HepG2 (cell line): ENCODE measurements around the gene ERC1. TPM values are rescaled to one million over a fixed set of nuclear protein-coding genes. Genes with fewer than 3 reads are reported as not detected.

Source experiments
- ATAC-seq: fragments of 200-7000 bp; cut with Tn5 transposase; 3 replicates; pipeline ENCODE4 v1.9.1; 2020; ENCODE audit warnings: mild to moderate bottlenecking, moderate library complexity
- BruUV-seq: library from RNA; stranded (reverse); fragments of 400-500 nt; replicated peaks from 2 replicates; lab custom pipeline; 2021; lab: Mats Ljungman, UMichigan
- CTCF ChIA-PET: fragments of 300-600 bp; formaldehyde crosslinking; extraction: SDS; loops from one replicate; lab custom pipeline; 2021; ENCODE audit warnings: low total read pairs, inconsistent platforms, low intra/inter-chr PET ratio; lab: Yijun Ruan, JAX
- POLR2A ChIA-PET: fragments of 350-600 bp; sonication (Branson Sonifier 250); formaldehyde crosslinking; loops from one replicate; lab custom pipeline; 2020; ENCODE audit warnings: antibody characterized with exemption, inconsistent platforms; lab: Yijun Ruan, JAX
- DNase-seq: peaks from one replicate; pipeline ENCODE4 v3.0.0-alpha.2; 2015; ENCODE audit warnings: low spot score
- FAIRE-seq: peaks from 3 replicates; lab custom pipeline; 2011; peaks lifted over from hg19 to GRCh38; lab: Jason Lieb, UNC
- H2AFZ ChIP-seq: one replicate; pipeline ENCODE4 v1.6.1; 2011; ENCODE audit warnings: low read length, inconsistent platforms
- H3K27ac ChIP-seq: fragments of 300-600 bp; 3 replicates; pipeline ENCODE4 v1.8.0; 2011; ENCODE audit warnings: mixed run types, mild to moderate bottlenecking, mixed read lengths, low read length, inconsistent platforms; ENCODE audit not compliant: insufficient read depth; ENCODE audit errors: extremely low read length
- H3K27me3 ChIP-seq, 2 experiments: fragments of 200-600 bp in 1 of 2; 2 replicates in 1 of 2; 3 replicates in 1 of 2; pipeline versions ENCODE4 v1.6.0 to v1.8.0; 2011; ENCODE audit warnings: low read length in 2 of 2, mild to moderate bottlenecking in 2 of 2, moderate library complexity in 2 of 2, inconsistent platforms in 1 of 2; ENCODE audit not compliant: insufficient read depth in 2 of 2, control insufficient read depth in 1 of 2
- H3K36me3 ChIP-seq, 2 experiments: fragments of 200-600 bp in 1 of 2; replicated peaks in 1 of 2; 2 replicates in 1 of 2; 3 replicates in 1 of 2; pipeline versions ENCODE4 v1.5.1 to v1.8.0; 2011; ENCODE audit warnings: low read length in 2 of 2, inconsistent platforms in 1 of 2; ENCODE audit not compliant: insufficient read depth in 2 of 2, control insufficient read depth in 1 of 2
- H3K4me1 ChIP-seq: 2 replicates; pipeline ENCODE4 v1.5.1; 2012; ENCODE audit warnings: low read length, inconsistent platforms; ENCODE audit not compliant: insufficient read depth
- H3K4me2 ChIP-seq: 2 replicates; pipeline ENCODE4 v1.6.0; 2011; ENCODE audit warnings: low read depth, low read length, inconsistent platforms
- H3K4me3 ChIP-seq, 3 experiments: fragments of 200-600 bp in 1 of 3; sonication (generic), shearing (Covaris generic) in 1 of 3; replicated peaks in 1 of 3; 2 replicates each; pipeline ENCODE4 v1.5.1; 2011 to 2016; ENCODE audit warnings: low read length in 3 of 3, inconsistent platforms in 2 of 3, low read depth in 2 of 3, mild to moderate bottlenecking in 2 of 3, control low read depth in 1 of 3, mixed read lengths in 1 of 3; ENCODE audit not compliant: insufficient read depth in 1 of 3
- H3K79me2 ChIP-seq: one replicate; pipeline ENCODE4 v1.6.1; 2011; ENCODE audit warnings: low read length, inconsistent platforms; ENCODE audit not compliant: insufficient read depth
- H3K9ac ChIP-seq: 2 replicates; pipeline ENCODE4 v1.6.0; 2011; ENCODE audit warnings: mild to moderate bottlenecking, low read depth, low read length, inconsistent platforms; ENCODE audit not compliant: insufficient read depth
- H3K9me3 ChIP-seq: 2 replicates; pipeline ENCODE4 v1.5.1; 2012; ENCODE audit warnings: mild to moderate bottlenecking, low read length
- H4K20me1 ChIP-seq: 2 replicates; pipeline ENCODE4 v1.6.0; 2011; ENCODE audit warnings: inconsistent platforms, mild to moderate bottlenecking, low read length, moderate library complexity; ENCODE audit not compliant: insufficient read depth
- FIP1L1 ChIP-seq: fragments of 200-400 bp; formaldehyde crosslinking; IDR thresholded peaks from 2 replicates; pipeline ENCODE4 v1.6.1; 2018; ENCODE audit warnings: low read depth, mild to moderate bottlenecking, low read length, moderate library complexity, borderline replicate concordance; ENCODE audit not compliant: insufficient read depth
- HOXA9 ChIP-seq: sonication (generic); formaldehyde crosslinking; IDR thresholded peaks from 2 replicates; pipeline ENCODE4 v1.8.1; 2022; ENCODE audit warnings: missing genetic modification reagents, mild to moderate bottlenecking, moderate library complexity, borderline replicate concordance
- IRX3 ChIP-seq: sonication (generic); formaldehyde crosslinking; IDR thresholded peaks from 2 replicates; pipeline ENCODE4 v1.8.1; 2023; ENCODE audit warnings: mild to moderate bottlenecking, low read depth, missing genetic modification reagents, borderline replicate concordance
- KLF16 ChIP-seq, 2 experiments: sonication (generic) in 1 of 2; formaldehyde crosslinking in 1 of 2; IDR thresholded peaks; 2 replicates each; pipeline versions ENCODE4 v1.6.1 to v1.8.0; 2016 to 2023; ENCODE audit warnings: missing genetic modification reagents in 2 of 2, missing compliant biosample characterization in 1 of 2
- SCMH1 ChIP-seq: sonication (generic); formaldehyde crosslinking; IDR thresholded peaks from 2 replicates; pipeline ENCODE4 v1.9.0; 2021; ENCODE audit warnings: missing genetic modification reagents, mild to moderate bottlenecking, borderline replicate concordance
- SNAPC2 ChIP-seq: sonication (generic); formaldehyde crosslinking; IDR thresholded peaks from 2 replicates; pipeline ENCODE4 v1.8.1; 2022; ENCODE audit warnings: mild to moderate bottlenecking, missing genetic modification reagents
- SRSF1 ChIP-seq: fragments of 200-400 bp; formaldehyde crosslinking; optimal IDR thresholded peaks from 2 replicates; pipeline ENCODE3; 2017; ENCODE audit warnings: mild to moderate bottlenecking, low read depth, low read length, moderate library complexity
- THYN1 ChIP-seq: sonication (generic); formaldehyde crosslinking; IDR thresholded peaks from 2 replicates; pipeline ENCODE4 v1.8.1; 2023; ENCODE audit warnings: low read depth, mild to moderate bottlenecking, moderate library complexity, missing genetic modification reagents, borderline replicate concordance
- ZBTB26 ChIP-seq: IDR thresholded peaks from 2 replicates; pipeline ENCODE4 v1.6.1; 2016; ENCODE audit warnings: missing compliant biosample characterization, missing genetic modification reagents, borderline replicate concordance
- WGBS: methylation state at CpG from one replicate; pipeline ENCODE4 v1.1.6; 2017; ENCODE audit warnings: low lambda C conversion rate; 5-methylcytosine and 5-hydroxymethylcytosine counted together
- in situ Hi-C: cut with HindIII; loops from 2 replicates; pipeline ENCODE4 v1.10.0; 2017; ENCODE audit warnings: low pct_unique_long_range_greater_than_20kb; ENCODE audit not compliant: extremely low pct_ligation_motif_present
- intact Hi-C: fragments of 100-400 bp; cut with micrococcal nuclease; formaldehyde crosslinking; loops from one replicate; pipeline ENCODE4 v1.10.0; 2022; ENCODE audit not compliant: unreplicated experiment
- polyA plus RNA-seq, 8 experiments: library from polyadenylated mRNA; depleted of rRNA in 3 of 8; stranded (reverse) in 7 of 8; unstranded in 1 of 8; fragments of >200 nt; fragmentation: Illumina TruSeq in 4 of 8; extraction: Trizol in 4 of 8; gene quantifications; 2 replicates each; pipeline versions ENCODE4 v1.2.1 to v1.2.3, GENCODE V29; 2011 to 2016; ENCODE audit warnings: low read depth in 4 of 8, missing spikeins in 1 of 8, mixed read lengths in 1 of 8; ENCODE audit not compliant: insufficient read depth in 1 of 8
- total RNA-seq, 5 experiments: library from RNA; depleted of rRNA; stranded (reverse); fragments of >200 nt; fragmentation: Illumina TruSeq; extraction: Trizol; gene quantifications; 2 replicates each; pipeline ENCODE4 v1.2.3, GENCODE V29; 2016; ENCODE audit warnings: low read depth in 1 of 5
- TF ChIP-seq, protein P1 (sequence below): sonication (generic); formaldehyde crosslinking; IDR thresholded peaks from 2 replicates; pipeline ENCODE4 v1.4.0; 2020; ENCODE audit warnings: mild to moderate bottlenecking, missing genetic modification reagents
- TF ChIP-seq, protein P2 (sequence below): sonication (generic); formaldehyde crosslinking; IDR thresholded peaks from 2 replicates; pipeline ENCODE4 v1.4.0; 2020; ENCODE audit warnings: missing genetic modification reagents, mild to moderate bottlenecking, borderline replicate concordance

The ERC1 gene
- total and polyA plus RNA-seq, 2 of the 13 experiments (the other 11 are each of a cell fraction or from before 2014, with no cell fraction given) = 6.1 to 12.4 TPM

GRCh38 chr12:988646-989045, 2.4 kb upstream of the ERC1 start:
- peaks cover 20% of the 10 kb centered on the region for H3K79me2 ChIP-seq
- H3K27me3 ChIP-seq = no peaks in the 10 kb centered on the region; a peak in 1 of 5 replicates
- H3K9me3 ChIP-seq = no peaks in the 10 kb centered on the region
- H3K36me3 ChIP-seq = no peaks in the 10 kb centered on the region
- no peak overlapping the region for H3K4me3 ChIP-seq
- intact Hi-C loops (no loop called here), in situ Hi-C loops (no loop called here)
- ATAC-seq (no peak), FAIRE-seq (peak; percentile 4), DNase-seq (no peak)
- H4K20me1 ChIP-seq = no peaks in the 10 kb centered on the region
- no peak overlapping the region for H2AFZ ChIP-seq
- ChIA-PET CTCF (no interaction called here), POLR2A (interaction anchor here (1.0 kb wide), 1 partner anchor 40 kb away, joined by 3 read pairs; the partner anchor contains the start of gene RAD52)
- no peak overlapping the region for H3K27ac ChIP-seq
- 83% methylated on average over 4 of the region's 4 CpGs for WGBS
- no TSS peak for BruUV-seq
- peak overlapping the region; percentile 94; the same call in 1 of the 2 replicates for H3K4me2 ChIP-seq
- peaks cover 33% of the 10 kb centered on the region for H3K4me1 ChIP-seq
- 0 out of 2 replicates have a peak overlapping the region, but pooled peaks have one; percentile 91 for H3K9ac ChIP-seq
- TF ChIP-seq IRX3 (no peak), SRSF1 (no peak), HOXA9 (CRISPR knock-in tag) (no peak), ZBTB26 (CRISPR knock-in tag) (no peak)
- TF ChIP-seq, protein P1, sequence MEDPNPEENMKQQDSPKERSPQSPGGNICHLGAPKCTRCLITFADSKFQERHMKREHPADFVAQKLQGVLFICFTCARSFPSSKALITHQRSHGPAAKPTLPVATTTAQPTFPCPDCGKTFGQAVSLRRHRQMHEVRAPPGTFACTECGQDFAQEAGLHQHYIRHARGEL (CRISPR knock-in tag) = no peak

DNA sequence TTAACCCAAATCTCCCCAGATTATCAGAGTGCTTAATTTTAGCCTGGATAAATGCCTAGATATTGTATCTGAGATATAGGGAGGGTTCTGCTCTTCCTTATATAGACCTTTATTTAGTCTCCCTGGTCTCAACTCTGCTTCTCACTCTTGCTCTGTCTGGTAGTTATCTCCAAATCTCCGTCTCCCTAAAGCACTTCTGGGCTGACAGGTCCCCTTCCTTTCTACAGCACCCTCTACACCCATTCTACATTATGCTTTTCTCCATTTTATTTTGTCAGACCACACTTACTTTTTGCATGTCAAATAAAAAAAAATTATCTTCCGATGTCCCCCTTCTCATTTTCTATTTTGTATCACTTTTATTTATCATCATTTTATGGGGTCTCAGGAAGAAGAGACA, 2.0 kb upstream of the ERC1 start:
- WGBS = 94% methylated on average over 2 of the region's 2 CpGs
- no peak overlapping the region for H2AFZ ChIP-seq
- DNase-seq = no peak
- in situ Hi-C loops = no loop called here
- H3K79me2 ChIP-seq = peaks cover 23% of the 10 kb centered on the region
- no peak for TF ChIP-seq KLF16 (CRISPR knock-in tag; IDR thresholded peaks at IDR 0.05)
- no peak for TF ChIP-seq FIP1L1
- TF ChIP-seq SCMH1 (CRISPR knock-in tag) = no peak
- no peak for TF ChIP-seq SNAPC2 (CRISPR knock-in tag)
- TF ChIP-seq, protein P2, sequence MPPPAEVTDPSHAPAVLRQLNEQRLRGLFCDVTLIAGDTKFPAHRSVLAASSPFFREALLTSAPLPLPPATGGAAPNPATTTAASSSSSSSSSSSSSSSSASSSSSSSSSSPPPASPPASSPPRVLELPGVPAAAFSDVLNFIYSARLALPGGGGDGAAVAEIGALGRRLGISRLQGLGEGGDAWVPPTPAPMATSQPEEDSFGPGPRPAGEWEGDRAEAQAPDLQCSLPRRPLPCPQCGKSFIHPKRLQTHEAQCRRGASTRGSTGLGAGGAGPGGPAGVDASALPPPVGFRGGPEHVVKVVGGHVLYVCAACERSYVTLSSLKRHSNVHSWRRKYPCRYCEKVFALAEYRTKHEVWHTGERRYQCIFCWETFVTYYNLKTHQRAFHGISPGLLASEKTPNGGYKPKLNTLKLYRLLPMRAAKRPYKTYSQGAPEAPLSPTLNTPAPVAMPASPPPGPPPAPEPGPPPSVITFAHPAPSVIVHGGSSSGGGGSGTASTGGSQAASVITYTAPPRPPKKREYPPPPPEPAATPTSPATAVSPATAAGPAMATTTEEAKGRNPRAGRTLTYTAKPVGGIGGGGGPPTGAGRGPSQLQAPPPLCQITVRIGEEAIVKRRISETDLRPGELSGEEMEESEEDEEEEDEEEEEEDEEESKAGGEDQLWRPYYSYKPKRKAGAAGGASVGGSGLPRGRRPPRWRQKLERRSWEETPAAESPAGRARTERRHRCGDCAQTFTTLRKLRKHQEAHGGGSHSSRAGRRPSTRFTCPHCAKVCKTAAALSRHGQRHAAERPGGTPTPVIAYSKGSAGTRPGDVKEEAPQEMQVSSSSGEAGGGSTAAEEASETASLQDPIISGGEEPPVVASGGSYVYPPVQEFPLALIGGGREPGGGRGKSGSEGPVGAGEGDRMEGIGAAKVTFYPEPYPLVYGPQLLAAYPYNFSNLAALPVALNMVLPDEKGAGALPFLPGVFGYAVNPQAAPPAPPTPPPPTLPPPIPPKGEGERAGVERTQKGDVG (CRISPR knock-in tag) = no peak
- no peak for TF ChIP-seq THYN1 (CRISPR knock-in tag)
- peak overlapping the region; percentile 94; the same call in 1 of the 2 replicates for H3K4me2 ChIP-seq
- H3K27ac ChIP-seq = no peak overlapping the region
- BruUV-seq = no TSS peak
- H3K9ac ChIP-seq = peak overlapping the region; percentile 91
- H3K4me3 ChIP-seq = 0 out of 6 replicates have a peak overlapping the region, but pooled peaks of 1 of the 3 experiments have one; percentile 62
- no peak for FAIRE-seq
- no peaks in the 10 kb centered on the region for H4K20me1 ChIP-seq
- no peaks in the 10 kb centered on the region; a peak in 1 of 5 replicates for H3K27me3 ChIP-seq
- peaks cover 33% of the 10 kb centered on the region for H3K4me1 ChIP-seq
- CTCF ChIA-PET = no interaction called here
- H3K9me3 ChIP-seq = no peaks in the 10 kb centered on the region
- POLR2A ChIA-PET = interaction anchor here (1.0 kb wide), 1 partner anchor 40 kb away, joined by 3 read pairs; the partner anchor contains the start of gene RAD52
- intact Hi-C loops = no loop called here
- ATAC-seq = no peak
- H3K36me3 ChIP-seq = no peaks in the 10 kb centered on the region
